Neural cell (in vitro differentiated cells): Measurements from ENCODE around the gene ZFYVE28. TPM values are rescaled to one million over a fixed set of nuclear protein-coding genes. Genes with fewer than 3 reads are reported as not detected.

Source experiments
- H2AFZ ChIP-seq: fragments of 200-600, 300-800 bp; sonication (generic), shearing (Covaris generic); 2 replicates; pipeline ENCODE4 v1.6.0; 2014; ENCODE audit warnings: low read depth, mild to moderate bottlenecking, antibody characterized with exemption, low read length, moderate library complexity
- H3F3A ChIP-seq: fragments of 200-600 bp; shearing (Covaris generic); 2 replicates; pipeline ENCODE4 v1.6.1; 2016; ENCODE audit warnings: mild to moderate bottlenecking, moderate library complexity, mixed read lengths, antibody characterized with exemption, low read length; ENCODE audit not compliant: insufficient read depth, poor library complexity, severe bottlenecking
- H3K27ac ChIP-seq: fragments of 200-600, 300-800 bp; sonication (generic), shearing (Covaris generic); 2 replicates; pipeline ENCODE4 v1.5.1; 2014; ENCODE audit warnings: mild to moderate bottlenecking, low read length, moderate library complexity
- H3K27me3 ChIP-seq: fragments of 300-800, 200-600 bp; sonication (generic), shearing (Covaris generic); 2 replicates; pipeline ENCODE4 v1.6.0; 2014; ENCODE audit warnings: mild to moderate bottlenecking, low read depth, low read length, moderate library complexity; ENCODE audit not compliant: insufficient read depth
- H3K36me3 ChIP-seq: fragments of 300-800, 200-600 bp; sonication (generic), shearing (Covaris generic); 2 replicates; pipeline ENCODE4 v1.5.1; 2014; ENCODE audit warnings: mild to moderate bottlenecking, antibody characterized with exemption, low read length, moderate library complexity; ENCODE audit not compliant: insufficient read depth
- H3K4me2 ChIP-seq: fragments of 300-800, 200-600 bp; sonication (generic), shearing (Covaris generic); 2 replicates; pipeline ENCODE4 v1.6.0; 2014; ENCODE audit warnings: mild to moderate bottlenecking, low read length
- H3K4me3 ChIP-seq: fragments of 300-800, 200-600 bp; sonication (generic), shearing (Covaris generic); 2 replicates; pipeline ENCODE4 v1.5.1; 2014; ENCODE audit warnings: mild to moderate bottlenecking, low read length, moderate library complexity
- H3K79me2 ChIP-seq: fragments of 200-600 bp; shearing (Covaris generic); replicated peaks from 2 replicates; pipeline ENCODE4 v1.6.0; 2014; ENCODE audit warnings: mild to moderate bottlenecking, low read length, moderate library complexity; ENCODE audit not compliant: insufficient read depth
- H3K9ac ChIP-seq: fragments of 300-800, 200-600 bp; sonication (generic), shearing (Covaris generic); 2 replicates; pipeline ENCODE4 v1.6.1; 2016; ENCODE audit warnings: mild to moderate bottlenecking, low read length, mixed read lengths
- H3K9me2 ChIP-seq: fragments of 200-600 bp; shearing (Covaris generic); 2 replicates; pipeline ENCODE4 v1.6.1; 2016; ENCODE audit warnings: mild to moderate bottlenecking, low read length, mixed read lengths; ENCODE audit not compliant: insufficient read depth
- H3K9me3 ChIP-seq: fragments of 200-600, 300-800 bp; sonication (generic), shearing (Covaris generic); 2 replicates; pipeline ENCODE4 v1.6.1; 2016; ENCODE audit warnings: mild to moderate bottlenecking, mixed run types, low read length, moderate library complexity, mixed read lengths
- H4K20me1 ChIP-seq: fragments of 200-600 bp; shearing (Covaris generic); 2 replicates; pipeline ENCODE4 v1.6.1; 2016; ENCODE audit warnings: mild to moderate bottlenecking, mixed run types; ENCODE audit not compliant: insufficient read depth
- EP300 ChIP-seq: fragments of 450-650 bp; conservative IDR thresholded peaks from 2 replicates; pipeline ENCODE4 v1.6.1; 2014; ENCODE audit warnings: antibody characterized with exemption, mild to moderate bottlenecking, moderate library complexity; ENCODE audit not compliant: poor library complexity, severe bottlenecking
- EZH2 ChIP-seq: fragments of 200-600, 300-800 bp; shearing (Covaris generic), sonication (generic); IDR thresholded peaks from 2 replicates; pipeline ENCODE4 v1.6.1; 2014; ENCODE audit warnings: antibody characterized with exemption, low read length, borderline replicate concordance, mild to moderate bottlenecking; ENCODE audit not compliant: insufficient read depth, poor library complexity, severe bottlenecking
- MXI1 ChIP-seq: fragments of 450-650 bp; conservative IDR thresholded peaks from 2 replicates; pipeline ENCODE4 v1.6.1; 2014; ENCODE audit warnings: antibody characterized with exemption, mild to moderate bottlenecking; ENCODE audit not compliant: poor library complexity, severe bottlenecking
- POLR2AphosphoS5 ChIP-seq: IDR thresholded peaks from 2 replicates; pipeline ENCODE4 v1.6.1; 2012
- RAD21 ChIP-seq: fragments of 450-650 bp; conservative IDR thresholded peaks from 2 replicates; pipeline ENCODE4 v1.6.1; 2014; ENCODE audit warnings: antibody characterized with exemption, mild to moderate bottlenecking, moderate library complexity
- SMC3 ChIP-seq: fragments of 450-650 bp; conservative IDR thresholded peaks from 2 replicates; pipeline ENCODE4 v1.6.1; 2014; ENCODE audit warnings: antibody characterized with exemption, mild to moderate bottlenecking, moderate library complexity; ENCODE audit not compliant: poor library complexity
- TAF1 ChIP-seq: IDR thresholded peaks from 2 replicates; pipeline ENCODE4 v1.6.1; 2012; ENCODE audit warnings: low read depth
- polyA plus RNA-seq: library from polyadenylated mRNA; depleted of rRNA; stranded (reverse); fragments of >200 nt; gene quantifications from 2 replicates; pipeline ENCODE4 v1.2.3, GENCODE V29; 2014
- TF ChIP-seq, protein P1 (sequence below): IDR thresholded peaks from 2 replicates; pipeline ENCODE4 v1.6.1; 2012; ENCODE audit warnings: borderline replicate concordance
- TF ChIP-seq, protein P2 (sequence below): fragments of 450-650 bp; IDR thresholded peaks from 2 replicates; pipeline ENCODE4 v1.5.1; 2014; ENCODE audit warnings: antibody characterized with exemption, mild to moderate bottlenecking, moderate library complexity; ENCODE audit not compliant: poor library complexity, severe bottlenecking

The ZFYVE28 gene
- polyA plus RNA-seq, 1 donor from 2014 or later, result 2.4 TPM

DNA sequence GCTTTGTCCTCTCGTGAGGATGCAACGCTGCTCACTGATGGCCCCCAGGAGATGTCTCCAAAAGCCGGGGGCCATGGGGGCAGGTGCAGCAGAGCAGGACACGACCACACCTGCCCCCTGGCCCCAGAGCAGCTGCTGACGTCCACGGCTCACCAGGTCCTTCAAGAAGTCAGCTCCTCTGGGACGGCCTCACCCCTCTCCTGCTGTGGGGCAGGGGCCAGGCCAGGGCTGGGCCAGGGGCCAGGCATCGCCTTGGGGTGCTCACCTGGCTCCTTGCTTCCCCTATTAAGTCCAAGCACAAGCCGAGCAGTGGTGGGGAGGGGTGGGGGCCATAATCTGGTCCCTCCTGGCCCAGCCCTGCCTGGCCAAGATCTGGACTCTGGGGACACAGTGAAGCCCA, 128.0 kb downstream of the ZFYVE28 start:
- Histone ChIP-seq H3K27ac (no peak overlapping the region), H3K9me2 (no peaks in the 10 kb centered on the region), H3K27me3 (no peaks in the 10 kb centered on the region), H3K4me3 (no peak overlapping the region), H3K9me3 (no peaks in the 10 kb centered on the region), H4K20me1 (no peaks in the 10 kb centered on the region), H3K9ac (no peak overlapping the region), H3K4me2 (no peak overlapping the region), H3F3A (no peaks in the 10 kb centered on the region), H3K79me2 (no peaks in the 10 kb centered on the region), H3K36me3 (no peaks in the 10 kb centered on the region), H2AFZ (no peak overlapping the region)
- TF ChIP-seq MXI1 (no peak), EP300 (no peak), RAD21 (no peak), POLR2AphosphoS5 (no peak), EZH2 (no peak), SMC3 (no peak), TAF1 (no peak)
- TF ChIP-seq, protein P1, sequence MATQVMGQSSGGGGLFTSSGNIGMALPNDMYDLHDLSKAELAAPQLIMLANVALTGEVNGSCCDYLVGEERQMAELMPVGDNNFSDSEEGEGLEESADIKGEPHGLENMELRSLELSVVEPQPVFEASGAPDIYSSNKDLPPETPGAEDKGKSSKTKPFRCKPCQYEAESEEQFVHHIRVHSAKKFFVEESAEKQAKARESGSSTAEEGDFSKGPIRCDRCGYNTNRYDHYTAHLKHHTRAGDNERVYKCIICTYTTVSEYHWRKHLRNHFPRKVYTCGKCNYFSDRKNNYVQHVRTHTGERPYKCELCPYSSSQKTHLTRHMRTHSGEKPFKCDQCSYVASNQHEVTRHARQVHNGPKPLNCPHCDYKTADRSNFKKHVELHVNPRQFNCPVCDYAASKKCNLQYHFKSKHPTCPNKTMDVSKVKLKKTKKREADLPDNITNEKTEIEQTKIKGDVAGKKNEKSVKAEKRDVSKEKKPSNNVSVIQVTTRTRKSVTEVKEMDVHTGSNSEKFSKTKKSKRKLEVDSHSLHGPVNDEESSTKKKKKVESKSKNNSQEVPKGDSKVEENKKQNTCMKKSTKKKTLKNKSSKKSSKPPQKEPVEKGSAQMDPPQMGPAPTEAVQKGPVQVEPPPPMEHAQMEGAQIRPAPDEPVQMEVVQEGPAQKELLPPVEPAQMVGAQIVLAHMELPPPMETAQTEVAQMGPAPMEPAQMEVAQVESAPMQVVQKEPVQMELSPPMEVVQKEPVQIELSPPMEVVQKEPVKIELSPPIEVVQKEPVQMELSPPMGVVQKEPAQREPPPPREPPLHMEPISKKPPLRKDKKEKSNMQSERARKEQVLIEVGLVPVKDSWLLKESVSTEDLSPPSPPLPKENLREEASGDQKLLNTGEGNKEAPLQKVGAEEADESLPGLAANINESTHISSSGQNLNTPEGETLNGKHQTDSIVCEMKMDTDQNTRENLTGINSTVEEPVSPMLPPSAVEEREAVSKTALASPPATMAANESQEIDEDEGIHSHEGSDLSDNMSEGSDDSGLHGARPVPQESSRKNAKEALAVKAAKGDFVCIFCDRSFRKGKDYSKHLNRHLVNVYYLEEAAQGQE, result no peak
- TF ChIP-seq, protein P2, sequence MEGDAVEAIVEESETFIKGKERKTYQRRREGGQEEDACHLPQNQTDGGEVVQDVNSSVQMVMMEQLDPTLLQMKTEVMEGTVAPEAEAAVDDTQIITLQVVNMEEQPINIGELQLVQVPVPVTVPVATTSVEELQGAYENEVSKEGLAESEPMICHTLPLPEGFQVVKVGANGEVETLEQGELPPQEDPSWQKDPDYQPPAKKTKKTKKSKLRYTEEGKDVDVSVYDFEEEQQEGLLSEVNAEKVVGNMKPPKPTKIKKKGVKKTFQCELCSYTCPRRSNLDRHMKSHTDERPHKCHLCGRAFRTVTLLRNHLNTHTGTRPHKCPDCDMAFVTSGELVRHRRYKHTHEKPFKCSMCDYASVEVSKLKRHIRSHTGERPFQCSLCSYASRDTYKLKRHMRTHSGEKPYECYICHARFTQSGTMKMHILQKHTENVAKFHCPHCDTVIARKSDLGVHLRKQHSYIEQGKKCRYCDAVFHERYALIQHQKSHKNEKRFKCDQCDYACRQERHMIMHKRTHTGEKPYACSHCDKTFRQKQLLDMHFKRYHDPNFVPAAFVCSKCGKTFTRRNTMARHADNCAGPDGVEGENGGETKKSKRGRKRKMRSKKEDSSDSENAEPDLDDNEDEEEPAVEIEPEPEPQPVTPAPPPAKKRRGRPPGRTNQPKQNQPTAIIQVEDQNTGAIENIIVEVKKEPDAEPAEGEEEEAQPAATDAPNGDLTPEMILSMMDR, result no peak

DNA sequence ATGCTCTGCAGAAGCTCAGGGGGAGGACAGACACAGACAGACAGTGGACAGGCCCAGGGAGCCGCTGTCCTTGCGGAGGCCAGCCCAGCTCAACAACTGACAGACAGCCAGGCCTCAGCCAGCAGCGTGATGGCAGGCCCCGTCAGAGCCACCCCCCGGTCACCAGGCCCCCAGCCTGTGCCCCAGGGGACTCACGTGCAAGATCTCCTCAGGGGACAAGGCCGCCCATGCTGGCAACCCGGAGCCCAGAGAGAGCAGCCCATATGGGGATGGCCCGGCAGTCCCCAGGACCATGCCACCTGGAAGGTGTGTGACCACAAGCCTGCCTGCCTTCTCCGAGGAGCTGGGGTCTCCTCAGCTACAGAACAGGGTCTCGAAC, 128.5 kb downstream of the ZFYVE28 start:
- TF ChIP-seq POLR2AphosphoS5, result no peak
- TF ChIP-seq, protein P2, result no peak
- TF ChIP-seq, protein P1, result no peak
- TF ChIP-seq MXI1, result no peak
- TF ChIP-seq EP300, result no peak
- no peak for TF ChIP-seq EZH2
- no peak for TF ChIP-seq SMC3
- no peak for TF ChIP-seq TAF1
- TF ChIP-seq RAD21, result no peak
- Histone ChIP-seq H3K27me3 (no peaks in the 10 kb centered on the region), H3K4me2 (no peak overlapping the region), H3K9me3 (no peaks in the 10 kb centered on the region), H2AFZ (no peak overlapping the region), H3K9ac (no peak overlapping the region), H3K9me2 (no peaks in the 10 kb centered on the region), H3K36me3 (no peaks in the 10 kb centered on the region), H4K20me1 (no peaks in the 10 kb centered on the region), H3F3A (no peaks in the 10 kb centered on the region), H3K4me3 (no peak overlapping the region), H3K79me2 (no peaks in the 10 kb centered on the region), H3K27ac (no peak overlapping the region)
